Astrocyte of the spinal cord (primary cell): ENCODE data around the gene CHTOP.

Experiments used
- DNase-seq: peaks from one replicate; pipeline ENCODE4 v3.0.0; 2011; ENCODE audit warnings: low read depth, low spot score
- H3K4me3 ChIP-seq: 2 replicates; pipeline ENCODE4 v1.5.1; 2011; ENCODE audit warnings: low read depth, mild to moderate bottlenecking, low read length, moderate library complexity
- CTCF ChIP-seq: IDR thresholded peaks from 2 replicates; pipeline ENCODE4 v1.5.1; 2012; ENCODE audit warnings: low read depth, mild to moderate bottlenecking, low read length, inconsistent platforms
- in situ Hi-C: cut with HindIII; loops from 2 replicates; pipeline ENCODE4 v1.10.0; 2017; ENCODE audit warnings: low sequenced_read_pairs

CHTOP gene

DNA sequence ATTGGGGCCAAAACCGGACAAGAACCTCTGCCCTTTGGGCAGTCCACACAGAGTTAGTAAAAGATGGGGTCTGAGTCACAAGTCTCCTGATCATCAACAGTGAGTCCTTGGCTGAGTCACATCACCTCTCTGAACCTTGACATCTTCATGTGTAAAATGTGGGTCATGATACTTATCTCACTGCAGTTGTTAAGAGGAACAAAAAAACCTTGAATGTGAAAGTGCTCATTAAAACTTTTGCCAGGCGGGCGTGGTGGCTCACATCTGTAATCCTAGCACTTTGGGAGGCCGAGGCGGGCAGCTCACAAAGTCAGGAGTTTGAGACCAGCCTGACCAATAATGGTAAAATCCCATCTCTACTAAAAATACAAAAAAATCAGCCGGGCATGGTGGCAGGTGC lies 36.7 kb upstream of the CHTOP start:
- peak; percentile 32 for DNase-seq
- H3K4me3 ChIP-seq, result no peak overlapping the region
- no peak for TF ChIP-seq CTCF
- in situ Hi-C loops, result no loop called here

- in situ Hi-C loops, result no loop called here
- H3K4me3 ChIP-seq, result no peak overlapping the region
- no peak for TF ChIP-seq CTCF
- peak; percentile 66 for DNase-seq
Observed at GRCh38 chr1:153598309-153599172, 35.3 kb upstream of the CHTOP start.

GRCh38 chr1:153599847-153600246 lies 34.0 kb upstream of the CHTOP start:
- H3K4me3 ChIP-seq, result no peak overlapping the region
- in situ Hi-C loops, result no loop called here
- no peak for DNase-seq
- TF ChIP-seq CTCF, result no peak

DNA sequence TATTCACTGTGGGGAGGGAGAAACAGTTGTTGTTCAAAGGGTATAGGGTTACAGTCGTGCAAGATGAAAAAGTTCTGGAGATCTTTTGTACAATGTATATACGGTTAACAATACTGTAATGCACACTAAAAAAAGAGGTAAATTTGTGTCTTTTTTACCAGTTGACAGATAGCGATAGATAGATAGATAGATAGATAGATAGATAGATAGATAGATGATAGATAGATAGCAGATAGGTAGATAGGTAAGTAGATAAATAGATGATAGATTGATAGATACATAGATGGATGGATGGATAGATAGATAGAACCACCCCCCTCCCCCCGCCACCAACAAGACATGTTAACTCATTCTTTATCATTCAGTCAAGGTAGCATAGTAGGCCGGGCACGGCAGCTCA lies 31.1 kb upstream of the CHTOP start:
- TF ChIP-seq CTCF, result no peak
- in situ Hi-C loops, result no loop called here
- no peak overlapping the region for H3K4me3 ChIP-seq
- DNase-seq, result no peak

DNA sequence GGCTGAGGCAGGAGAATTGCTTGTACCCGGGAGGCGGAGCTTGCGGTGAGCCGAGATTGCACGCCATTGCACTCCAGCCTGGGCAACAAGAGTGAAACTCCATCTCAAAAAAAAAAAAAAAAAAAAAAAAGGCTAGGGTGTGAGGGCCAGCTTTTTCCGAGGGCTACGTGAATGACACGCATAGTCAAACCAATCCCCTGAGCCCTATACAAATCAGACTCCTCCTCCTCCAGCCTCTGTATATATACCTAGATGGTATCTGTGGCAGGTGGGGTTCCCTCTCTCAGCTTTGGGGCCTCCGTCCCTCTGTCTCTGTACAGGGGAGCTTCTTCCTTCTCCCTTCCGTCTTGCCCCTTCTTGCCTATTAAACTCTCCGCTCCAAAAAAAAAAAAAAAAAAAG lies 27.7 kb upstream of the CHTOP start:
- no peak for TF ChIP-seq CTCF
- DNase-seq, result no peak
- H3K4me3 ChIP-seq, result no peak overlapping the region
- in situ Hi-C loops, result no loop called here

DNA sequence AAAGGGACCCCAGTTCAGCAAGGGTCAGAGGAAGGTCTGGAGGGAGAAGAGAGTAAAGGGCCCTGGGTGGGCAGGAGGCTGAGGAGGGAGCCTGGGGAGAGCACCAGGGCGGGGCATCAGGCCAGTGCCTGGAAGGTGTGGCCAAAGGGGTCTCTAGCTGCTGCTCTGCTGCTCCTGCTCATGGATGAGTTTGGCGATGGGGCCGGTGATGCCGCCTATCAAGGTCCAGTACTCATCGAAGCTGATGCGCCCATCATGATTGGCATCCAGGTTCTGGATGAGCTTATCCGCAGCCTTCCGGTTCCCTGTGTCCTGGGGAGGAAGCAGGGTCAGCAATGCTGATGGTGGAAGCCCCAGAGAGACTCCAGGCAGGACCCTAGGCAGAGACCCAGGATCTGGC lies 26.5 kb upstream of the CHTOP start:
- no peak overlapping the region for H3K4me3 ChIP-seq
- no peak for DNase-seq
- in situ Hi-C loops, result no loop called here
- TF ChIP-seq CTCF, result no peak
